ENCODE results near the gene AMZ1. TPM values are rescaled to one million over a fixed set of nuclear protein-coding genes. Genes with fewer than 3 reads are reported as not detected.

Gene AMZ1
- total and polyA plus RNA-seq, 10 of the 15 experiments (the other 5 are each of a cell fraction or from before 2014, with no cell fraction given) = 0.02 to 2.0 (median 0.69) TPM

- ChIA-PET SMC1A (ENCODE audit: uncharacterized antibody, unreplicated experiment) (interaction anchor here (0.8 to 5.3 kb wide), 18 partner anchors 8 to 136 kb away, joined by 3 to 31 read pairs (median 11); no protein-coding TSS in a partner anchor), POLR2A (interaction anchor here (0.5 to 2.6 kb wide), 11 partner anchors 13 to 193 kb away, joined by 3 to 17 read pairs (median 5); no protein-coding TSS in a partner anchor), RAD21 (ENCODE audit: unreplicated experiment) (interaction anchor here (0.9 to 2.7 kb wide), 18 partner anchors 7 to 103 kb away, joined by 3 to 50 read pairs (median 7); no protein-coding TSS in a partner anchor), CTCF (interaction anchor here (0.7 to 5.6 kb wide), 16 partner anchors 11 to 106 kb away, joined by 3 to 33 read pairs (median 4); no protein-coding TSS in a partner anchor)
- Histone ChIP-seq H3K4me1 (ENCODE audit: control insufficient read depth, insufficient read depth, low read length) (peaks cover 33% of the 10 kb centered on the region), H3K4me2 (ENCODE audit: control insufficient read depth, insufficient read depth) (peak overlapping the region; percentile 72), H3K4me3 (peak overlapping the region; percentile 64), H3K9me3 (replicated peaks; ENCODE audit: control insufficient read depth, insufficient read depth, low read length) (no peaks in the 10 kb centered on the region; the same call in 2 of the 3 replicates), H3K9ac (ENCODE audit: control insufficient read depth, insufficient read depth, low read length) (peak overlapping the region; percentile 63), H4K20me1 (ENCODE audit: control insufficient read depth, insufficient read depth) (no peaks in the 10 kb centered on the region), H2AFZ (ENCODE audit: control insufficient read depth, low read depth, low read length) (peak overlapping the region; percentile 43), H3K36me3 (ENCODE audit: control insufficient read depth in 2 of 2, insufficient read depth in 2 of 2, low read length in 1 of 2) (peaks cover 0 to 4% of the 10 kb centered on the region in 2 experiments; a peak in 2 of 4 replicates), H3K79me2 (ENCODE audit: control insufficient read depth, insufficient read depth, low read length) (peaks cover 2% of the 10 kb centered on the region), H3K27me3 (replicated peaks in 1 of 2; ENCODE audit: control insufficient read depth in 2 of 2, insufficient read depth in 2 of 2, low read length in 1 of 2) (no peaks in the 10 kb centered on the region), H3K27ac (ENCODE audit: control insufficient read depth, insufficient read depth) (peak overlapping the region; percentile 86)
- WGBS (ENCODE audit: insufficient coverage, insufficient replicate concordance, low lambda C conversion rate, missing lambda C conversion rate) = 76% methylated on average over 18 of the region's 18 CpGs
- peak; percentile 35 for DNase-seq (ENCODE audit: low read depth, low spot score)
- in situ Hi-C loops (cut with MboI) = no loop called here
- peak; percentile 7 for ATAC-seq
- BruUV-seq (replicated peaks) = no TSS peak
- intact Hi-C loops (cut with micrococcal nuclease; ENCODE audit: unreplicated experiment) = loop anchor here (1.0 to 5.0 kb wide), 4 partner anchors 49 to 104 kb away; partner anchors contain the start of gene GNA12
- no peak for FAIRE-seq
- TF ChIP-seq TAF1 (IDR thresholded peaks at IDR 0.05; ENCODE audit: borderline replicate concordance, low read depth, low read length) = no peak
- peak; percentile 37; the same call in 1 of the 2 replicates for TF ChIP-seq PKNOX1 (IDR thresholded peaks at IDR 0.05)
- TF ChIP-seq ZBTB33 (IDR thresholded peaks at IDR 0.05) = peak; percentile 67
- TF ChIP-seq BCLAF1 (IDR thresholded peaks at IDR 0.05) = no peak
- no peak for TF ChIP-seq YY1 (IDR thresholded peaks at IDR 0.05; ENCODE audit: low read depth, low read length)
- TF ChIP-seq RAD51 (IDR thresholded peaks at IDR 0.05) = 0 out of 2 replicates have a peak, but pooled peaks have one; percentile 31
- TF ChIP-seq ASH2L (IDR thresholded peaks at IDR 0.05; ENCODE audit: borderline replicate concordance, low read depth) = 0 out of 2 replicates have a peak, but pooled peaks have one; percentile 2
- no peak for TF ChIP-seq USF2 (IDR thresholded peaks at IDR 0.05; ENCODE audit: borderline replicate concordance, low read depth, low read length)
- TF ChIP-seq EP300 (IDR thresholded peaks at IDR 0.05; ENCODE audit: borderline replicate concordance in 1 of 2, control insufficient read depth in 1 of 2, low read depth in 2 of 2, low read length in 2 of 2) = 0 out of 4 replicates have a peak, but pooled peaks of 1 of the 2 experiments have one; percentile 12
- TF ChIP-seq LARP7 (IDR thresholded peaks at IDR 0.05) = 0 out of 2 replicates have a peak, but pooled peaks have one; percentile 42
These were observed 70.9 kb downstream of the AMZ1 start for GRCh38 chr7:2758673-2759616.

Measured in GM12878 (cell line).